Sigmoid colon (tissue), 7 donors: Measurements from ENCODE around the gene TNFRSF18. TPM values are rescaled to one million over a fixed set of nuclear protein-coding genes. Genes with fewer than 3 reads are reported as not detected.

ENCODE experiments used
- DNase-seq: peaks from one replicate; pipeline ENCODE4 v3.0.0-alpha.2; 2019
- H3K27ac ChIP-seq, 4 donors: fragments of 200-600 bp; sonication (generic); one replicate each; pipeline ENCODE4 v1.5.1; 2016 to 2019; ENCODE audit warnings: mild to moderate bottlenecking in 1 of 4
- H3K27me3 ChIP-seq, 3 donors: fragments of 200-600 bp; sonication (generic); one replicate each; pipeline ENCODE4 v1.5.1; 2019; ENCODE audit warnings: mild to moderate bottlenecking in 1 of 3
- H3K36me3 ChIP-seq, 4 donors: fragments of 200-600 bp; sonication (generic); one replicate each; pipeline ENCODE4 v1.5.1; 2016 to 2019
- H3K4me1 ChIP-seq, 4 donors: fragments of 200-600 bp; sonication (generic); one replicate each; pipeline ENCODE4 v1.5.1; 2017 to 2019
- H3K4me3 ChIP-seq, 4 donors: fragments of 200-600 bp; sonication (generic); one replicate each; pipeline ENCODE4 v1.5.1; 2017 to 2019; ENCODE audit warnings: mild to moderate bottlenecking in 2 of 4, moderate library complexity in 1 of 4
- H3K9me3 ChIP-seq, 4 donors: fragments of 200-600 bp in 3 of 4; sonication (generic) in 3 of 4; one replicate each; pipeline versions ENCODE4 v1.5.1 to v1.6.1; 2013 to 2019
- CTCF ChIP-seq, 4 experiments: fragments of 450-650 bp in 3 of 4; fragments of 200-600 bp in 1 of 4; IDR thresholded peaks; one replicate each; pipeline ENCODE4 v1.5.1; 2016 to 2019; ENCODE audit warnings: antibody characterized with exemption in 4 of 4, mild to moderate bottlenecking in 3 of 4, moderate library complexity in 2 of 4
- EP300 ChIP-seq, 4 donors: sonication (generic); formaldehyde crosslinking; IDR thresholded peaks; one replicate each; pipeline ENCODE4 v1.6.1; 2017; ENCODE audit warnings: antibody characterized with exemption in 4 of 4
- POLR2A ChIP-seq, 2 donors: fragments of 450-650 bp; IDR thresholded peaks; one replicate each; pipeline ENCODE4 v1.6.1; 2016; ENCODE audit warnings: antibody characterized with exemption in 2 of 2, mild to moderate bottlenecking in 2 of 2, moderate library complexity in 2 of 2
- POLR2AphosphoS5 ChIP-seq, 4 donors: sonication (generic); formaldehyde crosslinking; IDR thresholded peaks; one replicate each; pipeline ENCODE4 v1.6.1; 2017; ENCODE audit warnings: antibody characterized with exemption in 4 of 4
- WGBS, 2 donors: extraction: QIAGEN DNeasy Blood & Tissue Kit; methylation state at CpG; one replicate each; pipeline ENCODE4 v1.1.7; 2013; 5-methylcytosine and 5-hydroxymethylcytosine counted together
- intact Hi-C: fragments of 100-400 bp; cut with DNase I; formaldehyde crosslinking; loops from one replicate; pipeline ENCODE4 v1.15.1; 2023
- polyA plus RNA-seq, 3 donors: library from polyadenylated mRNA; stranded (reverse); fragments of 200-250 nt; gene quantifications; one replicate each; pipeline ENCODE4 v1.2.3, GENCODE V29; 2013
- total RNA-seq, 4 donors: library from RNA; depleted of rRNA; stranded (reverse); fragments of >200 nt; gene quantifications; one replicate each; pipeline ENCODE4 v1.1.0, GENCODE V29; 2016
- donor health status: healthy with polysubstance abuse.
- donor health status: Bipolar disorder and iron deficiency.
- donor health status: healthy.

TNFRSF18 gene
- total and polyA plus RNA-seq, 7 donors: 0.71 to 3.9 (median 1.2) TPM; not detected in 4

DNA sequence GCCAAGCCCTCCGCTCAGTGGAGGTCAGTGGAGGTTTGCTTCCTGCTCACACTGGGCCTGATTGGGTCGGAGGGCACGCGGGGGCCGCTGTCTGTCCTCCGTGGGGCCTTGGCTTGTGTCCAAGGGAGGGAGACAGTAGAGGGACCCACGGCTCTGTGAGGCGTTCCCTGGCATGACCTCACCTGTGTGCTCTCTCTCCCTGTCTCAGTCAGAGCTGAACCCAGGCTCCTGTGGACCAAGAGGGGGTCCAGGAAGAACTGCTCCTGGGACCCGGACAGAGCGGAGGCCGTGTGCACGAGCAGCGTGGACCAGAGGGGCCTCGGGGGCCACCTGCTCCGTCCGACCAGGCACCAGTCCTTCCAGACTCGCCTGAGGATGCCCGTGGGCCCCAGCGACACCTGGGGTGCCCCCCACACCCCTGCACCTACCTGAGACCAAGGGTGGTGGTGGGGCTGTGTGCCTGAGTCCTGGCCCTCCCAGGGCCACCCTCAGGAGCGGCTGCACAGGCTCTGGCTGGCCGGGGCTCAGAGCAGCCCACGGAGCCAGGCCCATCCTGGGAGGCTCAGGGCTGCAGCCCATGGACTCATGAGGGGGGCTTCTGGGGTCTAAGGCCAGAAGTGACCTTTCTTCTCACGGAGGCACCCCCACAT is 46.0 kb downstream of the TNFRSF18 start:
- H3K27me3 ChIP-seq: peaks cover 5 to 26% (median 25%) of the 10 kb centered on the region in 3 donors
- WGBS, 2 donors: 26 to 80% methylated on average over 23 of the region's 23 CpGs
- no peaks in the 10 kb centered on the region for H3K9me3 ChIP-seq
- peaks cover 0 to 18% (median 14%) of the 10 kb centered on the region in 4 donors for H3K4me1 ChIP-seq
- intact Hi-C loops: no loop called here
- no peaks in the 10 kb centered on the region for H3K36me3 ChIP-seq
- no peak overlapping the region for H3K27ac ChIP-seq
- DNase-seq: no peak
- TF ChIP-seq CTCF (IDR thresholded peaks at IDR 0.05) (no peak), POLR2AphosphoS5 (IDR thresholded peaks at IDR 0.05) (no peak), POLR2A (IDR thresholded peaks at IDR 0.05) (no peak), EP300 (IDR thresholded peaks at IDR 0.05) (no peak)
- H3K4me3 ChIP-seq: no peak overlapping the region

- Histone ChIP-seq H3K4me1 (peaks cover 0 to 18% (median 14%) of the 10 kb centered on the region in 4 donors), H3K27me3 (peaks cover 2 to 6% (median 6%) of the 10 kb centered on the region in 3 donors), H3K9me3 (no peaks in the 10 kb centered on the region), H3K4me3 (peak overlapping the region; percentile 53 to 76 (median 70)), H3K27ac (peak overlapping the region; percentile 91 to 99 (median 96)), H3K36me3 (no peaks in the 10 kb centered on the region)
- TF ChIP-seq EP300 (IDR thresholded peaks at IDR 0.05) (no peak), POLR2A (IDR thresholded peaks at IDR 0.05) (no peak), POLR2AphosphoS5 (IDR thresholded peaks at IDR 0.05) (no peak), CTCF (IDR thresholded peaks at IDR 0.05) (no peak)
- intact Hi-C loops: loop anchor here (1.0 to 5.0 kb wide), 3 partner anchors 42 to 73 kb away; partner anchors contain the start of genes C1orf159 and TNFRSF18
- 3 to 8% methylated on average over 46 of the region's 46 CpGs for WGBS, 2 donors
- peak; percentile 79 for DNase-seq
Observed at GRCh38 chr1:1157914-1158710, 48.3 kb downstream of the TNFRSF18 start.

DNA sequence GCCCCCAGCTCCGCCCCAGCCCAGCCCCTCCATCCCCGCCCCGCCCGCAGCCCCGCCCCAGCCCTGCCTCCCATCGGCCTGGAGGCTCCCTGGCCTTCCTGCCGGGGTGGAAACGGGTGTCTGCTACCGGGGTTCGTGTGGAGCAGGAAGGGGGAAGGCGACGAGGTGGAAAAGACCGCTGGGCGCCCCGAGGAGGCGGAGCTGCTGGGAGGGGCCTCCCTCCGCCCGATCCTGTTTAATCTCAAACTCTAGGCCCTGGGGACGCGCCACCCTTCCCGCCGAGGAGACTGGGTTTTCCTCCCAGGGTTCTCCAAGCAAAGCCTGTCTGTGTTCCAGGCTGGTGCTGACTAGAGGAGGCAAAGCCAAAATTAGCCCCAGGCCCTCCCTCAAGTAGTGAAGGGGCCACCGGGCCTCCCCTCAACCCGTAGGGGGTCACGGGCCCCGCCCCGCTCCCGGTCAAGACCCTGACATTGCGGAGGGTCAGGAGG is 48.9 kb downstream of the TNFRSF18 start:
- peaks cover 0 to 18% (median 14%) of the 10 kb centered on the region in 4 donors for H3K4me1 ChIP-seq
- peak overlapping the region; percentile 53 to 76 (median 70) for H3K4me3 ChIP-seq
- DNase-seq: peak; percentile 96
- no peaks in the 10 kb centered on the region for H3K9me3 ChIP-seq
- H3K27ac ChIP-seq: peak overlapping the region; percentile 91 to 99 (median 96)
- intact Hi-C loops: loop anchor here (1.0 to 5.0 kb wide), 2 partner anchors 41 to 50 kb away; partner anchors contain the start of genes C1orf159 and TNFRSF18
- no peak for TF ChIP-seq EP300 (IDR thresholded peaks at IDR 0.05)
- TF ChIP-seq POLR2AphosphoS5 (IDR thresholded peaks at IDR 0.05): peak; percentile 81 to 92 (median 88)
- TF ChIP-seq POLR2A (IDR thresholded peaks at IDR 0.05): peak; percentile 30 to 84
- WGBS, 2 donors: 1% methylated on average over 29 of the region's 29 CpGs
- H3K36me3 ChIP-seq: no peaks in the 10 kb centered on the region
- H3K27me3 ChIP-seq: peaks cover 0 to 2% (median 0%) of the 10 kb centered on the region in 3 donors

- H3K4me3 ChIP-seq: no peak overlapping the region
- H3K27me3 ChIP-seq: no peaks in the 10 kb centered on the region
- 17 to 35% methylated on average over 7 of the region's 9 CpGs for whole genome bisulfite sequencing, 2 donors
- TF ChIP-seq POLR2A (IDR thresholded peaks at IDR 0.05) (no peak), CTCF (IDR thresholded peaks at IDR 0.05) (no peak)
- H3K9me3 ChIP-seq: no peaks in the 10 kb centered on the region
- DNase-seq: no peak
- H3K36me3 ChIP-seq: no peaks in the 10 kb centered on the region
- H3K27ac ChIP-seq: peak overlapping the region in 1 of 4 donors; percentile 45
- H3K4me1 ChIP-seq: peaks cover 0 to 18% (median 14%) of the 10 kb centered on the region in 4 donors
- intact Hi-C loops: loop anchor here (1.0 to 5.0 kb wide), 2 partner anchors 41 to 50 kb away; partner anchors contain the start of genes C1orf159 and TNFRSF18
Observed at GRCh38 chr1:1157033-1157365, 49.4 kb downstream of the TNFRSF18 start.
